HL-60/S4 (cell line): ENCODE data around the gene SH2D3C.

Source experiments
- in situ Hi-C: fragments of 300-500 bp; cut with MboI; formaldehyde crosslinking; loops from 2 replicates; pipeline ENCODE4 v1.14.3; 2022; ENCODE audit warnings: low sequenced_read_pairs

Gene SH2D3C

DNA sequence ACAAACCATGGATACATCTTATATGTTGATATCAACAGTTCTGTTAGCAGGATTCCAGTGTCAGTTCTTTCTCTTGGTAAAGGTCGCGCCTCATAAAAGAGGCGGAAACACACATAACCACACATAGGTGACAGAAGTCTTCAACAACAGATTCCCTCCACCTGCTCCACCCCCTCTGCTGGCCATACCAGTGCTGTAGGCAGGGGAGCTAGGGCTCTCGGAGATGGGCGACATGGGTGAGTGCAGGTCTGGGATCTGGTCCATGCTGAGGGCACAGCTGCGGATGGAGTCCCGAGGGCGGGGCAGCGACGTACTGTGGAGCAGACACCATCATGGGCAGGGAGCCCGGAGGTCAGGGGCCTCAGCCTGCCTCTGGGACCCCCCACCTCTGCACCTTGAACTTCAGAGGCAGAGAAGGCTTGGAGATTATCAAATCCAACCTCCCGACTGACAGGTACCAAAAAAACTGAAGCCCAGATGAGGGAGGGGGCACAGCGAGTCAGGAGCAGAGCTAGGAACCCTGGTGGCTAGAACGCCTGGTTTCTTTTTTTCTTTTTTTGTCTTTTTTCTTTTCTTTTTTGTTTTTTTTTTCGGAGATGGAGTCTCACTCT lies 31.4 kb downstream of the SH2D3C start:
- in situ Hi-C loops: no loop called here

DNA sequence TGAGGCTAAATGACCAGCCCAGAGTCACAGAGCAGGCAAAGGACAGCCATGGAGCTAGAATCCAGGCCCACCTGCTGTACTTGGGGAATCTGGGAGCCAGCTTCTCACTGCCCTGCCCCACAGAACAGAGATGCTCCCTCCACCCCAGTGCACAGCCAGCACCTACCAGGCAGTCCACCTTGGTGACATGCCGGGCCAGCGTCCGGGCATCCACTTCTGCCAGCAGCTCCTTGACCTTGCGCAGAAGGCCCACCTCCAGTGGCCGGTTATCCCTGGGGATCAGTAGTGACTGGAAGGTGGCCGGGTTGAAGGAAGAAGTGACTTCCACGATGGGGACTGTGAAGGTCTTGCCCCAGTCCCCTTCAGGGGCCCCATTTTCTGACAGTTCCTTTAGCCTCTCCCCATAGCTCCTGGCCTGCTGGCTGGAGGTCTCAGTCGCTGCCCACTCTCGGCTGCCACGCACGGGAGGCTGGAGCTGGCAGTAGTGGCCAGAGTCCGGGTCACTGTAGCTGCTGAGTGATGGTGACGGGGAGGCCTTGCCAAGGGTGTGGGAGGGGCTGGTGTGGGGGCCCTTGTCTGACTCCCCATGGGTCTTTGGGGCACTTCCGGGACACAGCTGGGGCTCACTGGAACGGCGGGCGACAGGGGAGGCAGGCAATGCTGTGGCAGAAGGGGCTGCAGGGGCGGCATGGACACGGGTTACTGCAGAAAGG lies 33.9 kb downstream of the SH2D3C start:
- in situ Hi-C loops: no loop called here

DNA sequence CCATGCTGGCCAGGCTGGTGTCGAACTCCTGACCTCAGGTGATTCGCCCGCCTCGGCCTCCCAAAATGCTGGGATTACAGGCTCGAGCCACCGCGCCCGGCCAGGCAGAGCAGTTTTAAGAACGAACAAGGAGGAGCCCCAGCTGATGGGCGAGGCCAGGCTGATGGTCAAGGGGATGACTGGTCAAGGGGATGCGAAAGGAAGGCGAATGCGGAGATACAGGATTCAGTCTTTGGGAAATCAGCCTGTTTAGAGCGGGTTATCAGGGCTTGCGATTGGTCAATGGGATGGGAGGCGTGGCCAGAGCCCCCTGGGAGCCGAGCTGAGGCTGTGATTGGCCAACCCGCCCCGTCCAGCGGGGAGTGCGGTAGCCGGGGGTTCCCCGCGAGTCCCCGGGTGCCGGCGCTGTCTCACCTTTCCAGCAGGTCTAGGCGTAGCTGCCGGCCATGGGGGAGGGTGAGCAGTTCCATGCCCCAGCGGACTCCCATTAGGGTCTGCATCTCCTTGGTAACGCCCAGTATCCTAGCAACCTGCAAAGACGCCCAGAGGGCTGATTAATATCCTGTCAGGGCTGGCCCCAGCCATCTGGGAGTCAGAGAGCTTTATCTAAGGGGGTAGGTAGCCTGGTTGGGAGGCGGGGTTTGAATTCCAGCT lies 35.9 kb downstream of the SH2D3C start:
- in situ Hi-C loops: no loop called here

DNA sequence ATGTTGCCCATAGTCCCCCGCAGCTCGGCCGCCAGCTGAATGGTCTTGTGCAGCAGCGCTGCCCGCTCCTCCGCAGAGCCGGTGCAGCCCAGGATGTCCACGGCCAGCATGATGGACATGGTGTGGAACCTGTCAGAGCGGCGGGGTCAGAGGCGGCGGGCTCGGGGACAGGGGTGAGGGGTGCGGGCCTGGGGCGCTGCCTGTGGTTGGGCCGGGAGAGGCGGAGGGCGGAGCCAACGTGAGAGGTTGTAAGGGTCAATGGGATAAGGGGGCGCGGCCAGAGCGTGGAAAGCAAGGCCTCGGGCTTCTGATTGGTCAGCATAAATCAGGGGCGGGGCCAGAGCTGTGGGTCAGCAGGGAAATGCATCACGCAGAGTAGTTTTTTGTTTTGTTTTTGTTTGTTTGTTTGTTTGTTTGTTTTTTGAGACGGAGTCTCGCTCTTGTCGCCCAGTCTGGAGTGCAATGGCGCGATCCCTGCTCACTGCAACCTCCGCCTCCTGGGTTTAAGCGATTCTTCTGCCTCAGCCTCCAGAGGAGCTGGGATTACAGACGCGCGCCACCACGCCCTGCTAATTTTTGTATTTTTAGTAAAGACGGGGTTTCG lies 36.5 kb downstream of the SH2D3C start:
- in situ Hi-C loops: no loop called here

DNA sequence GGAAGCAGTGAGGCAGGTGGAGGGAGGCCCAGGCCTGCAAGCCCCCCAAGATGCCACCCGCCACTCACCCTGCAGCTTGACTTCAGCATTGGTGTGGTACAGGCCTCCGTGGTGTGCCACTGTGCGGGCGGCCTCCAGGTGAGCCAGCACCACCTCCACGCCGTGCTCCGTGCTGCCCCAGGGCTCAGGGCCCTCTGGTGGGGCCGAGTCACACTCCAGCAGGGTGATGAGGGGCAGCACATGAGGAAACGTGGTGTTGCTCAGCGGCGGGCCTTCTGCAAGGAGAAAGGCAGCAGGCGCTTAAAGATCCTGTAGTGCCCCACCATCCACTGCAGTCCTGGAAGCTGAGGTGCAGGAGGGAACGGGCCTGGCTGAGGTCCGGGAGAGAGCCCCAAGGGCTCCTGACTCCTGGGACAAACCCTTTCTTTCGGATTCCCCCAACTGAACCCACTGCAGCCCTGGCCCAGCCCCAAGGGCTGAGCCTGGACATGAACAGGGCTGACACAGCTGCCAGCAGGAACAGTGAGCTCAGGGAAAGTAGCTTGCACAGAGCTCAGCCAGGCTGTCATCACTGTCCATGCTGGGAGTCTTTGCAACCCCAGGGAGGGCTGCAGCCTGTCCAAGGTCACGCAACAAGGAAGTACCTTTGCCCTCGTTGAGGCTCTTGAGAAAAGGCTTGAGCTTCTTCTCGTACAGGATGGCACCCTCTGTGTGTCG lies 38.7 kb downstream of the SH2D3C start:
- in situ Hi-C loops: loop anchor here (5.0 to 10.0 kb wide), 4 partner anchors 43 to 235 kb away; partner anchors contain the start of gene AK1

DNA sequence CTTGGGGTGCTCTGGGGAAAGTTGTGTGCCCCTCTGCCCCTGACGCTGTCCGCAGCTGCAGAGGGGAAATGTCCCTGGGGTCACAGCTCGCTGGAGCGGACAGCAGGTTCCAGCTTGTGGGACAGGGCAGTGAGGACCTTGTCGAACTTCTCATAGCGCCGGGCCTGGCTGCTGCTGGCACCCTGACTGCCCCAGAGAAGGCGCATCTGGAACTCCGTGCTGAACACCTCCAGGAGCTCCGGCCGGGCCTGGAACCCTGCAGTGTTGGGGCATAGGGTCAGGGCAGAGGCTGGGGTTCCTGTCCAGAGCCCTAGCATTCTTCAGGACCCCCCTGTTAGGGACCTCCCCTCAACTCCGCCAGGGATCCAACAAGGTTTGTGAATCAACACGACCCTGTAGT lies 39.8 kb downstream of the SH2D3C start:
- in situ Hi-C loops: loop anchor here (5.0 to 10.0 kb wide), 4 partner anchors 44 to 234 kb away; partner anchors contain the start of gene AK1

DNA sequence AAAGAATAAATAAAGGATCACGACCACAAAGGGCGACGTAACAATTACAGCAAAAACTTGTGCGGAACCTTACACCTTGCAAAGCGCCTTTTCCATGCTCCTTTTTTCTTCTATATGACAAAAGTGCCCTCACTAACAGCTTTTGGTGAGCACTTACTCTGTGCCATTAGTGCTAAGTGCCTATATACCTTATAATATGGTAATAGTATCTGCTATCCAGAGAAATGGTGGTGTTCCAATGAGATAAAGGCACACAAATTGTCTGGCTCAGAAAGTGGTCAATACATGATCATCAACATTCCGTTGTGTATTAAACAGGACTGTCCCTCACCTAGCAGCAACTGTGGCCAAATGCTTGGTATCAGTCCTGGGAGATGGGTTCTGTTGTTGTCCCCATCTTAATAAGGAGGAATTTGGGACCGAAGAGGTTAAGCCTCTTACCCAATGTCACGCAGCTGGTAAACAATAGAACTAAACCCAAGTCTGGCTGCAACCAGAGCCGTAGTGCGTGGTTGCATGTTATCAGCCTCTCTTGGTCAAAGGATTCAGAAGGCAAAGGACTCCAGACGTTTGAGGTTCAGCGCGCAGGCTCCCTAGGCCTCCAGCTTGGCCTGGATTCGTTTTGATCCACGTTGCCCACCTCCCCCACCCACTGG lies 42.8 kb downstream of the SH2D3C start:
- in situ Hi-C loops: loop anchor here (5.0 to 10.0 kb wide), 4 partner anchors 47 to 231 kb away; partner anchors contain the start of gene AK1

DNA sequence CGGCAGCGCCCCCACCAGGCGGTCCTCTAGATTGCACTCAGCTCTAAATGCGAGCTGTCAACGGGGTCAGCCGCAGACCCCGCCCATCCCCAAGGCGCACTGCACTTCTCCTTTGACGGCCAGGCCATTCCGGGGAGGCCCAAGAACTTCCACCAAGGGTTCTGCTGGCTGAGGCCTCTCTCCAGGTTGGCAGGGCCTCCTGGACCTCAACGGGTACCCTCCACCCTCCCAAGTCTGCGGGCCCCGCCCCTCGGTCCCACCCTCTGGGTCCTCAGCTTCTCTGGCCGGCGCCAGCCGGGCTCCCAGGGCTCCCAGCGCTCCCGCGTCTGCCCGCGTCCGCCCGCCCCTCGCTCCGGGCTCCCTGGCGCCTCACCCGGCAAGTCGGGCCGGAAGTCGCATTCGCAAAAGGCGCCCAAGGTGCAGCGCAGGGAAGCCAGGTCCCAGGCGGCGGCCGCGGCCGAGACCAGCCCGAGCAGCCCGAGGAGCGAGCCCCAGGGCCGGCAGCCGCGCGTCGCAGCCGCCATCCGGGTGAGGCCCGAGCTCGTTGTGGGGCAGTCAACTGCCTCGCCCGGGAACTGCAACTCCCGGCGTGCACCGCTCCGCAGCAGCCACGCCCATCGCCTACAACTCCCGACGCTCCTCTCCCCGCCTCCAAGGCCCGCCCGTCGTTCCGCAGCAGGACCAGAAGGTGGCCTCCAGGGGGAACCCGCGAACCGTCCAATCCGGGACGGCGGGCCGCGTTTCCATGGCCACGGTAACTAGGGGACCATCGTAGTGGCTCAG lies 43.5 kb downstream of the SH2D3C start, which contains the start of gene TOR2A:
TSS of gene TOR2A (minus strand) at position 548 of the 783 bp plus-strand sequence. CDS start at position 524, 24 bp downstream.
- in situ Hi-C loops: loop anchor here (5.0 to 10.0 kb wide), 4 partner anchors 47 to 230 kb away; partner anchors contain the start of gene AK1

DNA sequence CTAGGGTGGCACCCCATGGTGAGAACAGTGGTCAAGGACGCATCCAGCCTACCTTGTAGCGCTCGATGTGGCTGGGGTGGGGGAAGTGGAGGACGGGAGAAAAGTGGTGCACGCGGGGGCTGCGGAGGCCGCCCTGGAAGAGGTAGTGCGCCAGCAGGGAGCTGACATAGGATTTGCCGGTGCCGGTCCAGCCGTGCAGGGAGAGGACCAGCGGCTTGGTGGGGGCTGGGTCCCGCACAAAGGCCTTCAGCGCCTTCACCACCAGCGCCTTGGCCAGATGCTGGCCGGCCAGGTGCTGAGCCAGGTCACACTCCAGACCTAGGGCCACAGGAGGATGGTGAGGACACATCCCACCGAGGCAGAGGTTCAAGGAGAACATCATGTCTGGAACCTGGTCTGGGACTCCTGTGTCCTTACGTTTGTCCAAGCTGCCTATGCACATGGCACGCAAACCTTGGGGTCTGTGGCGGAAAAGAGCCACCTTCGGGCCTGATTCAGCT lies 44.2 kb downstream of the SH2D3C start:
- in situ Hi-C loops: loop anchor here (10.0 kb wide), 3 partner anchors 139 to 229 kb away; partner anchors contain the start of gene AK1

DNA sequence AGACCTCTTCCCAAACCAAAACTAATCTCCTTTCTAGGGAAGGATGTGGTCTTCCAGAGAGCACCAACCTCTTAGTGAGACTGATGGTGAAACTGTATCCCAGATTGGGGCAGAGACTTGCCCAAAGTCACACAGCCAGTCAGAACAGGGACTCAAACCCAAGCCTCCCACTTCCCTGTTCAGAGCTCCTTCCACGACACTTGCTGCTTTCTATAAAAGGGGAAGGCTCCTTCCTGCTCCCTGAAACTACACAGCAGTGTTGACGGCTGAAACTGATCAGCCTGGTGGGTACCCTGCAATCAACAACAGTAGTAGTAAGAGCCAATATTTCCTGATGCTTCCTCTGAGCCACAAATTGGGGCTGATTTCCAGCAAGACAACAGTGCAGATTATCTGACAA lies 44.9 kb downstream of the SH2D3C start:
- in situ Hi-C loops: loop anchor here (10.0 kb wide), 3 partner anchors 139 to 229 kb away; partner anchors contain the start of gene AK1

DNA sequence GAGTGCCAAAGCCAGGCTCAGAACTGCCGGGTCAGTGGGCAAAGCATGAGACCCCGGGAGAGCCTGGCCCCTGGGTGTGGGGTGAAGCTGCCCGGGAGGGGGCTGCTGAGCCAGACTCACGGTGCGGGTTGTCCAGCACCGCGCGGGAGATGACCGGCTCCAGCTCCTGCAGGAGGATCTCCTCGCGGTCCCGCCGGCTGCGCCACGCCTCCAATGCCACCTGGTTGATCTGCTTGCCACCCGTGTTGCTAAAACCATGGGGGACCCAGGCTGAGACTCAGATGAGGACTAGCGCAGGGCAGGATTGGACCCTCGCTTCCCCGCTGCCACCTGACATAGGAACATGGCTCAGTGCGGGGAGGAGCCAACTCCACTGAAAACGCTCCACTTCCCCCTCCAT lies 46.0 kb downstream of the SH2D3C start:
- in situ Hi-C loops: loop anchor here (10.0 kb wide), 3 partner anchors 138 to 228 kb away; partner anchors contain the start of gene AK1

DNA sequence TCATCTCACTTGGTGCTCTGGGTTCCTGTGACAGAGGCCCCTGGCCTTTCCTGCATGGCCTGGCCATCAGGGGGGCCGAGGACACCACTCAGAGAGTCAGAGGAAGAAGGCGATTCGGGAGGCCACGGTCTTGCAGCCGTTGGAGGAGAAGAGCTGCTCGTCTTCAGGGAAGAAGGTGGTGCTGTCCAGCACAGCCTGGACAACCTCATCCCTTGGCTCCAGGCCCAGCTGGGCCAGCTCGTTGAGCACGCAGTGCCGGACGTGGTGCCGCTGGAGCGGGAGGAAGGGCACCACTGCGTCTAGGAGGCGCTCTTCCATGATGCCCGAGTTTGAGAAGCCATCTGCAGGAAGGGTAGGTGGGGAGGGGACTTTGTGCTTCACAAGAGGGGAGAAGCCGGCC lies 46.5 kb downstream of the SH2D3C start:
- in situ Hi-C loops: loop anchor here (10.0 kb wide), 3 partner anchors 137 to 227 kb away; partner anchors contain the start of gene AK1

DNA sequence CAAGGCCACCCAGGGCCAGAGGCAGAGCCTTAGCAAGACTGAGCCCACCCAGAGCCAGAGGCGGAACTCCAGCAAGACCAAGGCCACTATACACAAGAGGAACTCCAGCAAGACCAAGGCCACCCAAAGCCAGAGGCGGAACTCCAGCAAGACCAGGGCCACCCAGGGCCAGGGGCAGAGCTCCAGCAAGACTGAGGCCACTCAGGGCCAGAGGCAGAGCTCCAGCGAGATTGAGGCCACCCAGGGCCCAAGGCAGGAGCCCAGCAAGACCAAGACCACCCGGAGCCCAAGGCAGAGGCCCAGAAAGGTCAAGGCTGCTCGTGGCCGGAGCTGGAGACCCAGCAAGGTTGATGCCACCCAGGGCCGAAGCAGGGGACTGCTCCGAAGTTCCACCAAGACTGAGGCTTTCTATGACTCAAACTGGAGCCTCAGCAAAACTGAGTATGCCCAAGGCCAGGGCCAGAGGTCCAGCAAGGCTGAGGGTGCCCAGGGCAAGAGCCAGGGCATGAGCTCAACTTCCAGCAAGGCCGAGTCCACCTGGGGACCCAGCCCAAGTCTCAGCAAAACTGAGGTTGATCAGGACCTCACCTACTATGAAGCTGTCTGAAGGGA lies 47.6 kb downstream of the SH2D3C start:
- in situ Hi-C loops: loop anchor here (10.0 kb wide), 3 partner anchors 136 to 226 kb away; partner anchors contain the start of gene AK1

DNA sequence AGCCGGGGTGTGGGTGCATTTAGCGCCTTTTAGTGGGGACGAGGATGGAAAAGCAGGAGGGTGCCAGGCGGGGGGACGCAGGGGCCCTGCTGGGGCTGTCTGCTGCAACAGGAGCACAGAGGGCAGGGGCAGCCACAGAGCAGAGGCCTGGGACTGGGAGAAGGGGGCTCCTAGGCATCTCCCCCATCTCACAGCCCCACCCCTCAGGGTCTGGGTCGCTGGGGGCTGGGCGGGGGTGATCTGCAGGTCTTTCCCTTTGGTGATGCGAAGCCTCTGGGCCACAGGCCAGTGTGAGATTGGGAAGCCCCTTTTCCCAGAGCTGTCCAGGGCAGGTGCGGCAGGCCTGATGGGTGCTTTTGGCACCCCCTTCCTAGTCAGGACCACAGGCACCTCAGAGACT lies 48.2 kb downstream of the SH2D3C start:
- in situ Hi-C loops: loop anchor here (10.0 kb wide), 3 partner anchors 135 to 225 kb away; partner anchors contain the start of gene AK1

DNA sequence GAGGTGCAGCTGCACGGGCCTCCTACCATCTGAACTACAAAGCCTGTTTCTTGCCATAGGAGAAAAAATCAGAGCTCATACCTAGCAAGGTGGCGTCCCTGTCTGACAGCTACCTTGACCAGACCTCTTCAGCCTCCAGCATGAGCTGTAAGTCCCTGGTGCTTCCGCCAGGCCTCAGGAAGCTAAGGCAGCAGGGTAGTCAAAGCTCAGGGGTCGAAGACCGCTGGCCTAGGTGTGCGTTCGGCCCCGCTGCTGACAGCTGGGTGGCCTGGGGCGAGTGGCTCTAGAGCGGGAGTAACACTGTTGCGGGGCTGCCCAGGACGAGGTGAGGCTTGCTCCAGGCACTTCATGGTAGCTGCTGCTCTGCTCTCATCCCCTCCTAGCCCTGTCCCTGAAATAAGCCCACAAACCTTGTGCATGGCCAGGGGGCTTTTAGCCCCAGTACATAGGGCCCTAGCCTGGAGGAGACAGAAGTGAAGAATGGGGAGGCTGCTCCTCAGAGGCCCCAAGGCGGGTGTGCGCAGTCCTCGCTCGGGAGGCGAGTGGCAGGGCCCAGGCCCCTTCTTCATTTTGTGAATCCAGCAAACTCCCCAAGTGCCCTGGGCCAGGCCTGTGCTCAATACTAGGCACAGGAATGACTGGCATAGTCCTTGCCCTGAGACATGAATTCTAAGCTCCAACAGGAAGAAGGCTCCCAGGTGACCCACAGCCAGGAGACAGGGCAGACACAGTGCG lies 48.8 kb downstream of the SH2D3C start:
- in situ Hi-C loops: loop anchor here (10.0 kb wide), 3 partner anchors 135 to 225 kb away; partner anchors contain the start of gene AK1

DNA sequence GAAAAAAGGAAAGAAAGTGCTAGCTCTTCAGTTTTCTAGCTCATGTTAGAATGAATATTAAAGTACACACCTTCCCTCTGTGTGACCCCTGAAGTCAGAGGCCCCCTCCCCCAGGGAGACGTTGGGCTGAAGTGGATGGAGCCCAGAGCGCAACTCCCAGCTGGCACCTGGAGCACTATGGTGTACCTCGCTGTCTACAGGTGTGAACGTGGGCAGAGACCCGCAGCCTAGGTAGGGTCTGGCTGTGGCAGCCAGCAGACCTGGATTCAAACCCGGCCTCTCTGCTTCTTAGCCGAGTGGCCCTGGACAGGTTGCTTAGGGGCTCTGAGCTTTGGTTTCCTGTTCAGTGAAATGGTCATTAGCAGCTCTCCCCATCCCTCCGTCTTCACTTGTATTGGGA lies 49.7 kb downstream of the SH2D3C start:
- in situ Hi-C loops: no loop called here

DNA sequence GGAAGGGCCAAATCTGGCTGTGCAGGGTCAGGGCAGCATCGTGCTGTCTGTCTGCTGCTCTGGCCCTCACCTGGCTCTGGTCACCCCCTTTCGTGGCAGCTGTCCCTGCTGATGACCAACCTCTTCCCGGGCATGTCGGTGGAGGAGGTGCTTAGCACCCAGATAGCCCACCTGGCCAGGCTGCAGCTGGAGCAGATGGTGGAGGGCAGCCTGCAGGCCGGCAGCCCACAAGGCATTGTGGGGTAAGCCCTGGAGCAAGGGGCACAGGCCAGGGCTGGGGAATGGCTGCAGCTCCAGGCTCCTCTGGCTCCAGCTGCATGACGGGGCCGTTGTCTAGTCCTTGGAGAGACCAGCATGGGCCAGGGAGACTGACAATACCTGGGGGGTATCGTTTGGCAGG lies 51.6 kb downstream of the SH2D3C start:
- in situ Hi-C loops: no loop called here
